Stimulated activated CD4-positive, alpha-beta T cell treated with anti-CD3 and anti-CD28 coated beads, Interleukin-2, amount 100 ng/mL, for 24 hours (primary cell): ENCODE results near the gene EEF1AKMT2.

Experiments
- DNase-seq, 2 donors: peaks; one replicate each; pipeline ENCODE4 v3.0.0-alpha.2; 2020

EEF1AKMT2 gene

GRCh38 chr10:124736491-124737136, 55.1 kb downstream of the EEF1AKMT2 start:
- no peak for DNase-seq

DNA sequence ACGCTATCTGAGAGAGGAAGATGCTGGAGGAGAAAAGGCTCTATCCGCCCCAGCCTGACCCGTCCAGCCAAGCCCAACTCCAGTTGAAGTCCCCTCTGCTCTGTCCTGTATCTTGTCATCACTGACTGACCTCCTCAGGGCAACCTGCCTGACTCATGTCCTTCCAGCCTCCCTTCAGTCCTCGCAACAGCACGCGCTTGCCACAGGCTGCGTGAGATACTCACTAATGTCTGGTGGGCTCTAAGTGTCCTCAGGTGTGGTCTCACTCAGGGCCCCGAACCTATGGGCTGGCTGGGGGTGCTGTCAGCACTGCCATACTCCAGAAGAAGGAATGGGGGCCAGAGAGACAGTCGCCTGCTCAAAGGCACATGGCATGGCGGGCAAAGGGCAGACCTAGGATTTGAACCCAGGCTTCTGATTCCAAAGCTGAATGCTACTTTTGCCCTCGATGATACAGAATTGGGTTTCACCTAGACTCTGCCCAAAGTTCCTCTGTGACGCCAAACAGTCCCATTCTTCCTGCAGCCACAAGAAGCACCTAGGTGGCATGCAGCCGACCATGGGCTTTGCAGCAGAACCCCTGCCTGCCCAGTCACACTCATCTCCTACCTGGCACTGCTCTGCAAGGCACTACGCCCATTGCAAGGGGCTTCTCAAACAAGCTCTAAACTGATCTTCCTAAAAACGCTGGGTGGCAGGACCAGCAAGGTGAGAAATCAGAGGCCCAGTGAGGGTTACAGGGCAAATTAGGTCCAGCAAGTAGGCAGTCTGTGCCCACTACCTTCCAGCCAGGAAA, 56.0 kb downstream of the EEF1AKMT2 start:
- peak in 1 of 2 donors; percentile 14 for DNase-seq

DNA sequence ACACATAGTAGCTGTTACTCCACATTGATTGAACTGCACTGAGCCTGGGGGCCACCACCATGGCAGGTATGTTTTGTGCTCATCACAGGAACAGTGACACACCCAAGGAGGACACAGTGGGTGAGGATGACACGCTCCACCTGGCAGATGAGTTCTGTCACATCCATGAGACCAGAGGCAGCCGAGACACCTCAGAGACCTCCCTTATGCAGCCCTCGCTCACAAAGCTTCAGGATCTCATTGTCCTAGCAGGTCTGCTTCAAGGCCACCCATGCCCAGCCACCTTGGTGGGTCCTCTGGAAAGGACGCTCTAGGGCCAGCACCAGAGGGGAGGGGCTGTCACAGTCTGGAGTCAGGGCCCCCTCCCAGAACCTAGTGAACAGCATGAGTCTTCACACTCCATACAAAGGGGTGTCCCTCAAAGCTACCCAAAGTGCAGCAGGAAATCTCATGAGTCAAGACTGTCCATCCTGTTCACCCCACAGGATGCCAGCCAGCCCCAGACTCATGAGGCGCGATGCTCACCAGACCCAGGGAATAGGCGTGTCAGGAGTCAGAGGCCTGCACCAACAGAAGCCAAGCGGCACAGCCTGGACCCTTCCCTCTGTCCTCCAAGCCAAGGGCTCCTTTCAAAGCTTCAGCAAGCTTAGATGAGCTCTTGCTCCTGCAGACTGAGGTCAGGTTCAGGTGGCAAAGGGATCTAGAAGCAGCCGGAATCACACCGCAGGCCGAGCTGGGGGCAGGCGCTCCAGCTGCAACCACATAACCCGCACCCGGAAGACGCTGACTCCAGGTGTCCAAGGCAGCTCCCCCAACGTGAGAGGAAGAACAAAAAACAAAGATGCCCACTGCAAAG, 57.1 kb downstream of the EEF1AKMT2 start:
- peak in 1 of 2 donors; percentile 33 for DNase-seq

- DNase-seq: peak in 1 of 2 donors; percentile 16
Measured at GRCh38 chr10:124733571-124734245, 58.0 kb downstream of the EEF1AKMT2 start.

GRCh38 chr10:124732931-124733570, 58.6 kb downstream of the EEF1AKMT2 start:
- peak; percentile 73 for DNase-seq

GRCh38 chr10:124731551-124731950, 60.1 kb downstream of the EEF1AKMT2 start:
- no peak for DNase-seq

DNA sequence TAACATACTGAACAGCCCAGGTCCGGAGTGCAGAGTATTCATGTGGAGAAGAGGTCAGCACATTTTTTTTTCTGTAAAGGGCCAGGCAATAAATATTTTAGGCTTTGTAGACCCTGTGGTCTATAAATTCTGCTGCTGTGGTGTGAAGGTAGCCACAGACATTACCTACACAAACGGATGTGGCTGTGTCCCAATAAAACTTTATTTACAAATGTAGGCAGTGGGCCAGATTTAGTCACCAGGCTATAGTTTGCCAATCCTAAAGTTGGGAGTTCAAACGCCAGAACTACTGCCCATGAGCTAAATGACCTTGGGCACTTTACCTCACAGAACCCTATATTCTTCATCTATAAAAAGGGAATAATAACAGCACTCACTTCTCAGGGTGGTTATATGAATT, 60.9 kb downstream of the EEF1AKMT2 start:
- DNase-seq: no peak

GRCh38 chr10:124728830-124729661, 62.6 kb downstream of the EEF1AKMT2 start:
- no peak for DNase-seq

DNA sequence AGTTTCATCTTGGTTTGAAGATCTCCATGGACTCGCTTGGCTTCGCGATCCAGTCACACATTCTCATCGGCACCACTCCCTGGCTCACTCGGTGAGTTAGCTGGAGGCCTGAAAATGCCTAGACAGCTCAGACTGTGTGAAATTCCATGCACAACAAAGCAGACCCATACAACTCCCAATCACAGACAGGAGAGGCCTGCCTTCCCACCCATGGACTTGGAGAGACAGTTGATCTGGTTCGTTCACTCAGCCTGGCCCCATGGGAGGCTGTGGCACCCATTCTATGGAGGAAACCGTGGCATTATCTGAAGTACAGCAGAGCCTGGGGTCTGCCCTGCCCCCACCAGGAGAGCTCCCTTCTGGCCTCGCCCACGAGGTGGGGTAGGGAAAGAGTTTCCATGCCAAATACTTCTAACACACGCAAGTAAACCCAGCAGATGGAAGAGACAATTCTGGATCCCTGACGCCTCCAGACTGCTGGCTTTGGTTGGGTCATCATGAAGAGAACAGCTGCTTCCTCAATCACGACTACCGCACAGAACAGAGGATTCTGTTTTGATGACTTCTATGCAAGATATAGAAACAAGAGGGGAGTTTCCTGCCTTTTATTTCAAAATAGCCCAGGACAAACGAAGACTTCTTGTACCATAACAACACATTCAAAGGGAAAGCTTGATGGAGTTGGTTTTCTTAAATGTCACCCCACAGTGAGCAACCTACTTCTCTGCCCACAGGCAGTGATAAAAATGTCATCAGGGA, 63.4 kb downstream of the EEF1AKMT2 start:
- no peak for DNase-seq

- DNase-seq: no peak
Measured at GRCh38 chr10:124727361-124727960, 64.2 kb downstream of the EEF1AKMT2 start.

- DNase-seq: no peak
Measured at GRCh38 chr10:124725791-124726190, 65.9 kb downstream of the EEF1AKMT2 start.

DNA sequence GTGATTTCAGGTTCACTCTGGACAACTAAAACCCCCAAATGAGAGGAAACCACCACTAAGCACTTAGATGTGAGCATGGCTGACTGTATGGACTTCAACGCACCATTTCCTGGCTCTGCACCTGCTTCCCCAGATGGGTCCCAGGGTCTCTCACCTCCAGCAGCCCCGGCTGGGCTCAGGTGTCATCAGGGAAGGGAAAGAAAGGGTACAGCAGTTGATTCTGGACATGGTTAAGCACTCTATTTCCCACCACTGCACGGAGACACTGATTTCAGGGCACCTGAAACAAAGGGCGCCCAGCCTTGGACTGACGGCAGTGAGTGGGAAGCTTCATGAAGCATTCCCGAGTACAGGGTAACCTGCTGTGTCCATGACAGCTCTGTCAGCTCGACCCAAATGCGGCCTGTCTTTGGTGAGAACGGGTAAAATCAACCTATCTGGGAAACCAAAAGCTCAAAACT, 66.5 kb downstream of the EEF1AKMT2 start:
- no peak for DNase-seq

- DNase-seq: no peak
Measured at GRCh38 chr10:124724279-124725027, 67.2 kb downstream of the EEF1AKMT2 start.

DNA sequence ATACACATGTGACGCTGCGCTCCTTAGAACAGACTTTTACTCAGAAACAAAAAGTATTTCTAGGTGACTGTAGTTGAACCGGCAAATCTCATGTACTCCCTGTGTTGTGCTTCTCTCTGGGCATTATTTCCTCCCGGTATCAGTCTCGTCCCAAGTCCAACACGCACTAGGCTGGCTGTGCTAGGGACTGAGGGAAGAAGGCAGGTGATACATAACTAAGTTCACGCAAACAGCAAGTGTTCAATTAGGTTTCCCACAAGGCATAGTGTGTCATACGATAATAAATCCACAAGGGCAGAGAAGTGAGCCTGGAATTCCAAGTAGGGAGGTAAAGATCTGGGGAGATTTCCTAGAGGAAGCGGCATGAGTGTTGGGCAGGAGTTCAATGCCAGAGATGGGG, 67.9 kb downstream of the EEF1AKMT2 start:
- no peak for DNase-seq

DNA sequence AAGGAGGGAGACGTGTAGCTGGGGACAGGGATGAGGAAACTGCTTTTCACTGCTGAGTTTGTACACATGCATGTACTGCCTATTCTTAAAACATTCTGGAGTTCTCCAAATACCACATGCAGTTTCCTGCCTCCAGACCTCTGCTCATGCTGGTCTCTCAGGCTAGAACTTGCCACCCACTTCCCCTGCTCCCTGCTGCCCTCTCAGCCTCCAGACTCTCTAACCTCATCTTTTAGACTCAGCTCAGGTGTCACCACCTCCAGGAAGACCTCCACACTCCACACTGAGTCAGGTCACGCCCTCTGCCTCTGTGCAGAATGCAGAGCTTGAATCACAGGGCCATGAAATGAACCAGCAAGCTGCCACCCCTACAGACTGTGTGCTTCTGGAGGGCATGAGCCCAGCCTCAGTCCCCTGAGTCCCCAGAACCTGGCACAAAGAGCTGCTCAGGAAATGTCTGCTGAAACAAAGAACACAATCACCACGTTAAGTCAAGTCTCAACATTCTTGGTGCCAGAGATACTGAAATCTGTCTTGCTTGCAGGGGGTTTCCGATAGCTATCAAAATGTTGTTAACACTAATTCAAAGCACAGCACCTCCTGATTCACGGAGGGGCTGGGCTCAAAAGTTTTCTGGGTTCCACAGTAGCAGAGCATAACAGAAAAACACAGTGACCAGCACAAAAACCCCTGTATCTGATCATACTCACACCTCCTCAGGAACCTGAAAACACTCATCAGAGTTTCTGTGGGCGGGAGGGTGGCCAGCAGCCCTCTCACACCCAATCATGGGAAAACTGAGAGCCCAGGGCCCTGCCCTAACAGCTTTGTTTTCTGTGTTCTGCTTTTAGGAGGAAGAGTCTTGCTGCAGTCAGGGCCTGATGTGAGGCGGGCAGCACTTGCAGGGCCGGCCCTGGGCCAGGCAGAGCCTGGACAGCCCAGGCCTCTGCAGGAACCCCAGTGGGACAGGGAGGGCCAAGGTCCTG, 68.6 kb downstream of the EEF1AKMT2 start:
- DNase-seq: peak; percentile 55 to 68

DNA sequence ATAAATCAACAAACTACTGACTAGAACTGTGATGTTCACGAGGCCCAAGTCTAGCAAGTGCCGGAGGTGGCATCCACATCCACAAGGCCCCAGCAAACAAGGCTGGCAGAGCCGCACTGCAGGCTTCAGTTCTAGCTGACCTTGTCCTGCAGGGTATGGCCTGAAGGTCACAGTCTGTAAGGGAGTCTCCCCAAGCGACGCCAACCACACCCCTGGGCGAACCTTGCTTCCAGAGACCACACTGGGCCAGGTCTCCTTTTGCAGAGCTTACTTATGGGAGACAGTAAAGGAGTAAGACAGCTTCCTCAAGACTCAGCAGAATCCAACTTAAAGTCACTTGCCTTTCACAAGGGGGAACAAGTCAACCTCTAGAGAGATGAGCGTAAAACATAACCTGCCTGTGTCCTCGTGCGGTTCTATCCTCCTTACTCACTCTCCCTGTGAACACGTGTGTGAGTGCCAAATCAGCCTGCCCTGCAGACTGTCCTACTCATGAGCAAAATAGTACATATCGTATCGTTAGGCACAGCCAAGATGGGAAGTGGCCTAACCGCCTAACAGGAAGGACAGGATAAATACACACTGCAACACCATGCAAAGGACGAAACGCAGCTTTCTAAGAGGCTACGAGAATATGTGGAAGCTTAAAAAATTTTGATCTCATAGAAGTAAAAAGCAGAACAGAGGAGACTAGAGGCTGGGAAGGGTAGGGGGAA, 70.2 kb downstream of the EEF1AKMT2 start:
- no peak for DNase-seq

GRCh38 chr10:124719213-124719851, 72.4 kb downstream of the EEF1AKMT2 start:
- DNase-seq: peak; percentile 60 to 69
